ENCODE data around the gene KRT9.
"Not testable (repeated sequence)": the region's sequence is repeated elsewhere in the genome, so short reads cannot be mapped to it uniquely, and the experiment has no call there.

KRT9 gene

DNA sequence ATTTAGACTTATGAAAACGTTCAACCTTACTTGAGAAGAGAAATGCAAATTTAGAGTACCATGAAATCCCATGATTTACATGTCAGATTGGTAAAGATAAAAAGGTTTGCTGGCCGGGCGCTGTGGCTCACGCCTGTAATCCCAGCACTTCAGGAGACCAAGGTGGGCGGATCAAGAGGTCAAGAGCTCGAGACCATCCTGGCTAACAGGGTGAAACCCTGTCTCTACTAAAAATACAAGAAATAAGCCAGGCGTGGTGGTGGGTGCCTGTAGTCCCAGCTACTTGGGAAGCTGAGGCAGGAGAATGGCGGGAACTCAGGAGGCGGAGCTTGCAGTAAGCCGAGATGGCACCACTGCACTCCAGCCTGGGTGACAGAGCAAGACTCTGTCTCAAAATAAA is 29.1 kb downstream of the KRT9 start:
- DNase-seq: not testable (repeated sequence)

DNA sequence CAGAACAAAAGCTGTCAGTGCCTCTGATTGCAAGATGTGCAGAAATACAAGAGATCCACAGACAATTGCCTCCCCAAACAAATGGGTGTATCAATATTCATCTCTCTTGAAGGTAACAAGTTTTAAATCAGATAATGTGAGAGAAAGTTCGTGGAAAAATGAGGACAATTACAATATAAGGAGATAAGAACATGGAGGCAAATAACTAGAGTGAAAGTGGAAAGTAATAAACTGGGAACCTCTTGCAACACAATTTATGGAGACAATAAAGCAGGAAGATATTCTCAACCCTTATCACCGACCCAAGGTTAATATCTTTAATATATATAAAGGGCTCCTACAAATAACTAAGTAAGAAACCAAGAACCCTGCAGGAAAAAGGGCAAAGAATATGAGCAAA is 29.5 kb downstream of the KRT9 start:
- no peak for DNase-seq

DNA sequence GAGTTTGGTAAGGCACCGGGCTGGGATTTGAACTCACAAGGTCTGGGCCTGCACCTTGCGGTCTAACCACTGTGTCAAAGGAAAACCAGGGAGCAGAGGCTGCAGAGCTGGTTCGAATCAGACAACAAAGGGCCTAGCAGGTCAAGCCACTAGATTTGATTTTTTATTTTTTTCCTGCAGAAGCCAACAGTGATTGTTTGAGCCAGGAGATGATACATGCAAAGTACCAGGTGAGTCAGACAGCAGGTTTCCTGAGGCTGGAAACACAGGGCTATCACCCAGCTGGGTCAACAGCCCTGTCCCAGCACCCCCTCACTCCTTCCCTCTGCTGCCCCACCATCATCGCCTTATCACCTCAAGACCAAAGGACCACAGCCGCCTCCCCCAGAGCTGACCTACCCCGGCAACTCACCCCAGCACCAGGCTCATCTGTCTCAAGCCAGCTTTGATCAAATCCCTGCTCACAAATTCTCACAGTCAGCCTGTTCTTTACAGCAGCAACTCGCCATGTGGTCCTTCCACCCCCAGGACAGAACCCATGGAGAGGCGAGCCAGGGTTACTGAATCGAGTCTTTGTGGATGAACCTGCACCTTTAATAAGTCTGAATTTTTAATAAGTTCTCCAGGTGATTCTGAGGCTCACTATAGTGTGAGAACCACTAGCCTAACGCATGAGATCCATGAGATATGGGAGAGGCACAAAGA is 30.8 kb downstream of the KRT9 start:
- DNase-seq: no peak

DNA sequence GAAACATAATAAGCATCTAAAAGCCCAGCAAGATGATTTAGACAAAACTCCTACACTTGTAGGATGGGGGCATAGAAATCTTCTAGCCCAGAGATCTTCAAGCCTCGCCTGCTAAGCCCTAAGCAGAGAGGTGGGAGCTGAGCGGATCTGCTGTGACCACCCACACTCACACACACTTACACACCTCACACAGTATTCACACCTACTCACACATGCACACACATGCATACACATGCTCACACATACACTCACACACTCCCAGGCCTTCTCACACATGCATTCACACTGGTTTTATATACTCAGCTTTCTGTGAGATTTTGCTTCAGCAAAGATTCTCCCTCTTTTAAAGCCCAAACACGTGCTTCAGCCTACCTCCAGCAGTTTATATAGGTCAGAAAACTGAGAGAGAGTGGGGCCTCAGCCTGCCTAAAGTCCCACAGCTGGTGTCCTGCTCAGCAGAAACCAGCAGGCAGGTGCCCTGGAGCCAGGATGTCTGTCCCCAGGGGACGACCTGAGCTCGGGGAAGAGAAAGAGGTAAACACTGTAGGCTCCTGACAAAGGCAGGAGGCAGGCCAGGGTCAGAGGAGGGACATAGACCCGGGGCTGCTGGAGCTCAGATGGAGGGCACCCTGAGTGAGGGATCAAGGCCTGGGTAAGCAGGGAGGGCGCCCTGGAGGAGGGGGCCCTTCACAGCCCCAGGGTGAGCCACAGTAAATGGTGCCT is 31.7 kb downstream of the KRT9 start:
- DNase-seq: no peak

DNA sequence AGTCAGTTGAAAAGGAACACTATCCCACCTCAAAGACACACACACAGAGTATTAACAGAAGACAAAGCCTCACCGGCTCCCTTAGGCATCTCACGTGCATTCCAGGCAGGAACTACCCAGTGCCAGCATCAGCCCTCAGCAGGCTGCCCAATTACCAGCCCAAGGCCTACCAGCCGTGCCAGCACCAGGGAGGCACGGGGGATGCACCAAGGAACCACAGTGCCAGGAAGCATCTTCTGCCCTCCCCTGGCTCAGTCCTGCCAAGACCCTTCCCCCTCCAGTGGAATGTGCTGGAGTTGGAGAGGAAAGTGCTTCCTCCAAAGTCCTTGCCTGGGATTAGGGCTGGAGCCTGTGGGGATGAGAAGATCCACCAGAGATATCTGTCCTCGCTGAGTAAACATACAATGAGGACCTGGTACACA is 32.8 kb downstream of the KRT9 start:
- DNase-seq: no peak

DNA sequence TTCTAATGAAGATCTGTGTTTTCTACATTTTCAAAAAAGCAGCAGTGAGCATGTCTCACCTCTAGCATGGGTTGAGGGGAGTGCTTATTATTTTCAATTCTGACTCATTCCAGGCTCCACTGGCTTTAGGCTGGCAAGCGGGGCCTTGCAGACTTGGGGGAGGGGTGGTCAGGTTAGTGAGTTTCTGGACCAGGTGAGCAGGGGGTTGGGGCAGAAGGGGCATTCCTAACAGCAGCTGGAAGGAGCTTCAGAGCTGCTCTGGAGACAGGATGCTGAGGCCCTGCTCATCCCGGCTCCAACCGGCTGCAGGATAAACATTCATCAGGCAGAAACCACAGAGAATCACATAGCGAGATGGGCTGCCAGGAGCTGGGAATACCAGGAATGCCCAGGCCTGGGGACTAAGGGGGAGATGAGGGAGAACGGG is 33.3 kb downstream of the KRT9 start:
- DNase-seq: no peak

DNA sequence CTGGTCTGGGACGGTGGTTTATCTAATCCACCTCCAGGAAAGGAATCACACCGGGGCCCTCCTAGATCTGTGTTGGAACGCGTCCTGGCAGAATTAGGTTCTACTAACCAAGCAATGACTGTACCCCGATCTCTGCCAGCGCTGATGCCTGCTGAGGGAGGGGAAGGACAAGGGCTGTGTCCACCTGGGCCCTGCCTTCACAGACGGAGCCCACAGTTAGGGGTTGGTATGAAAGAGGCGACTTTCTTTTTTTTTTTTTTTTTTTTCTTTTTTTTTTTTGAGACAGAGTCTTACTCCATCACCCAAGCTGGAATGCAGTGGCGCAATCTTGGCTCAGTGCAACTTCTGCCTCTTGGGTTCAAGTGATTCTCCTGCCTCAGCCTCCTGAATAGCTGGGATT is 33.9 kb downstream of the KRT9 start:
- DNase-seq: no peak

DNA sequence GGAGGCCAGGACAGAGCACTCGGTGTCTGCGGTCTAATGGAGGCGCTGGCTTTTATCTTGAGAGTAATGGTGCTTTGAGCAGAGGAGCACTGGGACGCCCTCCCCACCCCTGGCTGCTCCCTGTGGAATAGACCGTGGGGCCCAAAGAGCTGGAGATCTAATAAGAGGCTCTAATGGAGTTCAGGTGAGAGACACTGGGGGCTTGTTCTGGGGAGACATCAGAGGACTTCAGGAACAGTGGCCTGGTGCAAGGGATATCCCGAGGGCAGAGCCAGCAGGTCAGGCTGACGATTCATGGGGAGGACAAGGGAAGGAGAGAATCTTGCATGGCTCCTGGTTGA is 34.3 kb downstream of the KRT9 start:
- DNase-seq: no peak

DNA sequence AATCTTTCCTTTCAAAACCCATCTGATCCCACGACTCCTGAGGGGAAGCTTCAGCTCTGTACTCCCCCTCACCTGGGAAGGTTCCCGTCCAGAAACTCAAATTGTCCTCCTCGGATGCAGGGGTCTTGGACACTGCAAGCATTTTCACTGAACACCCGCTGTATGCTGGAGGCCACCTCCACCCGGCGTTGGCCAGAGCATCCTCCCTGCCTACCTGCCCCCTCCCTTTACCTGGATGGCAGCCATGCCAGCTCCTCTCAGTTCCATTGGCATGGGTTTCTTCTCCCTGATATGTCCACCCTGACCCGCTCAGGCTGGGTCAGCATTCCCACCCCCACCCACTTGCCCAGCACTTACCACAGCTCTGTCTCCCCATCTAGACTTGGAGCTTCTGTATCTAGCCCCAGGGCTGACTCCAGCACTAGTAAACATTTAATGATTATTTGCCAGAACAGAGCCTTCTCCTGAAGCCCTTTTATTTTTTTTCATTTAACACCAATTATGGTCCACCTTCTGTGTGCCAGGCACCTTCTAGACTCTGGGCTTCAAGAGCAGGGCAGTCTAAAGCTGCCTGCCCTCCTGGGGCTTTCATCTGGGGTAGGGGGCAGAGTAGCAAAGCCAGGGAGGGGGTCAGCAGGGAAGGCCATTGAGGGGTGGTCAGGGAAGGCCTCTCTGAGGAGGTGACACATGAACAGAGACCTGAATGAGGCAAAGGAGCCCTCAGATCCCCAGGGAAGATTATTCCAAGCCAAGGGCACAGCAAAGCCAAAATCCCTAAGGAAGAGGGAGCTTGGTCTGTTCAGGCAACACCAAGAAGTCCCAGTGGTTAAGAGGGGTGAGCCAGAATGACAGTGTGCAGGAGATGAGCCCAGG is 34.9 kb downstream of the KRT9 start:
- DNase-seq: no peak

DNA sequence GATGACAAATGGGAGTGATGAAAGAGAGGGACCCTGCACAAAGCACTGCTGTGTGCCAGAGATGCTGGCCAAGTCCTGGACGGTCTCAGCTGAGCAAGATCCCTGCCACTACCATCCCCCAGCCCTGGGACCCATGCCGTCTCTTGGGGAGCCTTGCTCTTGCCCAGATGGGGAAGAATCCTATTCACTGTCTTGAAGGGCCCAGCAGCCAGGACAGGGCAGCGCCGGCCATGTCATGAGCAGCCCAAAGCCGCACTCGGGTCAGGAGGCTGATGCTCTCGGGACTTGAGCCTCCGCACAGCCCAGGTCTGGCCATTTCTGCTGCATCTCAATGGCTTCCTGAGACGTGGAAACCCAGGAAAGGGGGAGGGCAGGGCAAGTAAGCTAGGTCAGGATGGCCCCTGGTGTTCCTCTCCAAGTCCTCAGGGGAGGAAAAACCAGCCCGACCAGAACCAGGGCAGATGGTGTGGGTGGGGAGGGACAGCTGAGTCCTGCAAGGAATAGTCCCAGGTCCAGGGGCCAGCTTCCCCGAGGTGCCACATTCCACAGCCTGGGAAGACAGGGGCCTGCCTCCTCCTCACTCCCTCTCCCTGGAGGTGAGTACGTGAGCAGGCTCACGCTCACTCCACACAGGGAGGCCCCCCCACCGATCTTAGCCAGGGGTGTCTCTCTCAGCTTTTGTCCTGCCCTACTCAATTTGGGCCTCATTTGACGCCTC is 35.9 kb downstream of the KRT9 start:
- DNase-seq: no peak

DNA sequence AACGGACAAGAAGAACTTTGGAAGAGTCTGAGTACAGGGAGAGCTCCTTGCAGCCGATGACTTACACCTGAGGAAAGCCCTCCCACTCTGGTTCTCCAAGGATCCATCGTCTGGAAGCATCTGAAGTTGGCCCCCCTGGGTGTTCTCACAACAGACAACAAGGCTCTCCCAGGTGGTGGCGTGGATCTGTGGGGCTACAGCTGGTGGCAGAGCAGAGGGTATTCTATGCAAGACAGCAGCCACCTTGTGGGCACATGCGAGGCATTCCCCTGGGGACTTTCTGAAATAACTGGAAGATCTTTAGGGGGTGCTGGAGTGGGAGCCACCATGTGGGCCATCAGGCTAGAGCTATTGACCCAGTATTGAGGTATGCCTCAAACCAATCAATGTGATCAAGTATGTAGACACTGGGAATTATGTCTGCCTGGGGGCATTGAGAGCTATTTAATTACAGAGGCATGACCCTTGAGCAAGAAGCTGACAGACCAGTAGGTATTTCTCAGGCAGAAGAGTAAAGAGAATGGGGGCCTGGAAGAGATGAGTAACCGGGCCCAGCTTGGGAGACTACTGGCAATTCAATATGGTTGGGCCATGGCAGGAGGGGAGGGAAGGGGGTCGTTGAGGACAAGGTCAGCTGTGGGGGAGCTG is 36.8 kb downstream of the KRT9 start:
- no peak for DNase-seq

DNA sequence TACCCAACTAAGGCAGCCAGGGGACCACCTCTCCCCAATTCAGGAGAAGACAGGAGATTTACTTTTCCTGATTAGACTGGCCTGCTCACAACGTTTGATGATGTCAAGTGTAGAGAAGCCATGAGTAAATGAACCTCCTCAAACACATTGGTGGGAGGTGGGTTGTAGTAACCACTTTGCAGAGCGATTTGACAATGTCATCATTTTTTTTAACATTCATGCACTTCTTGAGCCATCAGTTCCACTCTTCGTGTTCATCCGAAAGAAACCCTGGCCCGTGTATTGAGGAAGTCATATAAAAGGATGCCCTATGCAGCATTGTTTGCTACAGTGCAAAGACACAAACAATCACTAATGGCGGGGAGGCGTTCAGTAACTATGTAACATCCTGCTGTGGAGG is 38.2 kb downstream of the KRT9 start:
- DNase-seq: no peak

DNA sequence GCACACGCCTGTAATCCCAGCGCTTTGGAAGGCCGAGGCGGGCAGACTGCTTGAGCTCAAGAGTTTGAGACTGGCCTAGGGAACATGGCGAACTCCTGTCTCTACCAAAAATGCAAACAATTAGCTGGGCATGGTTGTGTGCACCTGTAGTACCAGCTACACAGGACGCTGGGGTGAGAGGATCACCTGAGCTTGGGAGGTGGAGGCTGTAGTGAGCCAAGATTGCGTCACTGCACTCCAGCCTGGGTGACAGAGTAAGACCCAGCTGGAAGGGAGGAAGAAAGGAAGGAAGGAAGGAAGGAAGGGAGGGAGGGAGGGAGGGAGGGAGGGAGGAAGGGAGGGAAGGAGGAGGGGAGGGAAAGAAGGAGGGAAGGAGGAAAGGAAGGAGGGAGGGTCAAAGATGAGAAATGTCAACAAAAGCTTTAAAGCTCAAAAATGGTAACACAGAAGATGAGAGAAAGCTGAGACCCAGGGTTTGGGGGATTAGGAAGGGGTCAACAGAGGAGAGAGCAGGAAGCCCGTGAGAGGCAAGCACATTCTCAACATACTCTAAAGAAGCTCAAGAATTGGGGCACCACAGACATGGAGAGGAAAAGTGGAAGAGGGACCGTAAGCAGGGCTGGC is 38.8 kb downstream of the KRT9 start:
- DNase-seq: no peak

DNA sequence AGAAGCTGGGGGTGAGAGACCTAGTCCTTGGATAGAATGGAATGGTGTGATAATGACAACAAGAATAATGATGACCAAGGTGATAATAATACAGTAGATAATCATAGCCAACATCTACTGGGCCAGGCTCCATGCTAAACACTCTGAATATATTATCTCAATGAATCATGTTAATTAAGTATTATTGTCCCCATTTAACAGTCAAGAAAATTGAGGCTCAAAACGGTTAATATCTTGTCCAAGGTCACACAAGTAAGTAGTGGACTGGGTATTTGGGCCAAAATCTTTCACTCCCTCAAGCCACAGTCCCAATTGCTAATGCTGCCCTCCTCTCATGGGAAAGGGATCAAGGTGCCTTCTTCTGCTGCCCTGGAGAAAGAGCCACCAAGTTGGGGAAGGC is 39.9 kb downstream of the KRT9 start:
- no peak for DNase-seq

DNA sequence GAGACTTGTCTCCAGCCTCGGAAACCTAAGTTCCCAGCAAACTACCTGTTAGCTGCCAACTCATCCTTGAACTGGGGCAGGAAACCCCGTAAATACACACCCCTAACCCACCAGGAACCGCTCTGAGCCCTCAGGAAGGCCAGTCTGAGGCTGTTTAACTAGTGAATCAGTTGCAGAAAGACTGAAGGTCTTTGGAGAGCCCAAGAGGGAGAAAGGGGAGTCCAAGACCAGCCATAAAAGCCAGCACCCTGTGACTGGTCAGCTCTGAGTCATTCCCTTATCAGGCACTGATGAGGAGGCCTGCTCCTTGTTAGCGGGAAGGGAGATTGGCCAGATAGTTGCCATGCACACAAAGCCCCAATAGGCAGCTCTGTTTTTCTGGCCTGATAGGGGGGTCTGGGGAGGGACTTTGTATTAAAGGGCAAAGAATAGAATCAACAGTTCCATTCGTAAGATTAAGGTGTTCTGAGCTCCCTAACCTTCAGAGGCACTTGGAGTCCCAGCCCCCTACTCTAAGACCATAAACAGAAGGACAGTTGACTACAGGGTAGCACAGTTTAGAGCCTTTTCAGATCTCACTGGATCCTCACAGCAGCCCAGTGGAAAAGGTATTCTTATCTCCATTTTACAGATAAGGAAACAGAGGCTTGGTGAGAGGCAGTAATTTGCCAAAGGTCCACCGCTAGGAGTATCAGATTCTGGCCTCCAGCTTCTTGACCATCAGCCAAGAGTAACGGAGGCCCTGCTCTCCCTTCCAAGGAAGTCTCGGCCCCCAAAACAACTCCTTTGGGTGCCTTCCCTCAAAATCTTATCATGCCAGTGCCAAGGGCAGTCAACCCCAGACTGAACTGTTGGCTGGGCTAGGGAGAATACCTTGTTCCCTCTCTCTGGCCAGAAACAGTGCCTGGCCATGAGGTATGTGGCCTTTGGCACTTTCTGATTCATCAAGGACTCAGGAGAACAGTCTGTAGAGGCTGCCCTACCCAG is 41.5 kb downstream of the KRT9 start:
- no peak for DNase-seq

DNA sequence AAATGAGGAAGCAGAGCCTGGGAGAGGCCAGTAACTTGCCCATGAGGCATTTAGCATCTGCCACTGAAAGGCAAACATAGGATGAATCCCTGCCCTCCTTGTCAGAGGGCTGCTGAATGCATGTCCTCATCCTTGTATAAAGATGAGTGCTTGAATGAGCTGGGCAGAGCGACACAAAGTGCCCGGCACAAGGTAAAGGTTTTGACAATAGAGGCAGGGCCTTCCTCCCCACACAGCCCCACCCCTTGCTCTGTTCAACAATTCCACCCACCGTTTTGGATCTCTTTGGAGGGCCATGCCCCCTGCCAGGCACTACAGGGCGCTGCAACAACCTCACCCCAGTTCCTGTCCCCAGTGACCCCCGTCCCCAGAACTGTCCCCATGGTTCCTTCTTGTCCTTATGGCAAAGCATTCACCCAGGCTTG is 42.4 kb downstream of the KRT9 start:
- DNase-seq: no peak

DNA sequence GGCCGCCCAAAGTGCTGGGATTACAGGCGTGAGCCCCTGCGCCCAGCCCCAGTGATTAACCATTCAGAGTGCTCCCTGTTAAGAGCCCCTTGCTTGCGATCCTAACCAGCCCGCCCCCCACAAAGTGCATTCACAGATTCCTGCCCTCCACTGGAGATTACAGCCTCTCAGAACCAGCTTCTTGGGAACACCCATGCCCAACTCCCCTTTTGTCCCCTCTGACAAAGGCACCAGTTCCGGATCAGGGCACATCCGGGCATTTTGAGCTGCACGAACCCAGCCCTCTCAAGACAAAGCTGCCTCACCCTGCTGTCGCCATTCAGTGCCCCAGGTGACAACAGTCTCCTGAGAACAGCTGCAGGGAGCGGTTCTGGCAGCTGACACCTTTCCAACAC is 42.9 kb downstream of the KRT9 start:
- no peak for DNase-seq

DNA sequence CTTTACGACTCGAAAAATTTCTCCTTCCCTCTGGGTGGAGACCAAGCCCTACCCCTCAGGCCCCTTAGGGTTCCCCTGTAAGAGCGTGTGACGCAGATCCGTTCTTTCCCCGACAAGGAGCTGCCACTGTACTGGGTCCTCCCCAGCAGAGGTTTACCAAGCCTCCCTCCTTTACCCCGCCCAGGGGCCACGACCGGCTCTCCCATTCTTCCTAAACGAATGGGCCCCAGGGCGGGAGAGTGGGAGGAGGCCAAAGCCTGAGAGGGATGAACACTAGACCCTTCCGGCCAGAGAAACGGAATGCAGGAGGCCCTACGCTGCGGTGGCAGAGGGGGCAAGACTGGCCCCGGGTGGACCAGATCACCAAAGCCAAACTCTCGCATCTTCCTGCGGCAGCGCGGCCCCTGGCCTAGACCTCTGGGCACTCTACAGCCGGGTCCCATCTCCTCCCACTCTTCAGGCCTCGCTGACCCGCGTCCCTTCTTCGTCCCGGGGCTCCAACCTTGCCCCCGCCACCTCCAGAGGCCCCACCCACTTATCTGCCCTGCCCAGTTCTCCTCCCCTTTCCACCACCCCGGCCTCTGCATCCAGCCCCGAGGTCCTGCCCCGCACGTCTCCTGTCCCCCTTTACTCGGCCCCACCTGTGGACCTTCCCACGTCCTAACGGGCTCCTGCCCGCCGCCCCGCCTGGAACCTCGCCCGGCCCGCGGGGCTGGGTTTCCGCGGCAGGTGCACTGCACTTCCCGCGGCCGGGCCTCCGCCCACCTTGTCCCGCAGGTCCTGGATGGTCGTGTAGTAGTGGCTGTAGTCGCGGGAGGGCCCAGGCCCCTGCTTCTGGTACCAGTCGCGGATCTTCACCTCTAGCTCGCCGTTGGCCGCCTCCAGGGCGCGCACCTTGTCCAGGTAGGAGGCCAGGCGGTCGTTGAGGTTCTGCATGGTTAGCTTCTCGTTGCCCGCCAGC is 44.5 kb downstream of the KRT9 start:
- DNase-seq: no peak

DNA sequence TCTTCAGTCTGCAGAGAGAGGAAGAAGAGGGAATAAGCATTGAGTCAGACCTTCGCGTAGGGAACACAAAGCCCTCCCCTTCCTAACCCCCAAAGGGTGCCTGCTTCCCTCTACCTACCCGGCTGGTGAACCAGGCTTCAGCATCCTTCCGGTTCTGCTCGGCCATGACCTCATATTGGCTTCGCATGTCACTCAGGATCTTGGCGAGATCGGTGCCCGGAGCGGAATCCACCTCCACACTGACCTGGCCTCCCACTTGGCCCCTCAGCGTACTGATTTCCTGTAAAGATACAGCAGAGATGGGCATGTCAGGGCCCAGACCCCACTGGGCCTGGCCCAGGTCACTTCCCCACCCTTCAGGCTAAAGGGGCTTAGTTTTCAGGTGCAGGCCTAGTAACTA is 47.6 kb downstream of the KRT9 start:
- no peak for DNase-seq

DNA sequence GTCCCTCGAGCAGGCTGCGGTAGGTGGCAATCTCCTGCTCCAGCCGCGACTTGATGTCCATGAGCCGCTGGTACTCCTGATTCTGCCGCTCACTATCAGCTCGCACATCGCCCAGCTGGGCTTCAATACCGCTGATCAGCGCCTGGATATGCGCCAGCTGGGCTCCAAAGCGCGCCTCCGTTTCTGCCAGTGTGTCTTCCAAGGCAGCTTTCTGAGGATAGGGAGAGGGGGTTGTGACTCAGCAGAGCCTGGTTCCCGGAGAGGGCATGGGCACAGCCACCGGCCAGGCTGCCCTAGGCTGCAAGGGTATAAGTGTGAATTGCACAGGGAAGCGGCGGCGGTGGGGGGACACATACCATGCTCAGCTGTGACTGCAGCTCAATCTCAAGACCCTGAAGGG is 48.1 kb downstream of the KRT9 start:
- DNase-seq: no peak

Measured in NCI-H510A (cell line).